CD4-positive, alpha-beta T cell (primary cell): ENCODE measurements around the gene LYPD6B. TPM values are rescaled to one million over a fixed set of nuclear protein-coding genes. Genes with fewer than 3 reads are reported as not detected.

Experiments used
- ATAC-seq: fragments of 200-7000 bp; cut with Tn5 transposase; one replicate; pipeline ENCODE4 v1.10.0; 2022; ENCODE audit warnings: mild to moderate bottlenecking; ENCODE audit not compliant: poor library complexity
- CTCF ChIA-PET: fragments of 350-600 bp; sonication (Branson Sonifier 250); formaldehyde crosslinking; loops from one replicate; lab custom pipeline; 2021; ENCODE audit warnings: antibody characterized with exemption, inconsistent platforms; lab: Charles Lee
- POLR2A ChIA-PET: fragments of 350-600 bp; sonication (Branson Sonifier 250); formaldehyde crosslinking; loops from one replicate; lab custom pipeline; 2021; ENCODE audit warnings: antibody characterized with exemption, inconsistent platforms; lab: Charles Lee
- DNase-seq, 14 experiments: peaks; one replicate each; pipeline ENCODE4 v3.0.0-alpha.2; 2013 to 2020; ENCODE audit warnings: mixed read lengths in 2 of 14
- H3K27ac ChIP-seq, 2 donors: one replicate each; pipeline versions ENCODE4 v1.5.1 to v1.7.0; 2013; ENCODE audit warnings: low read length in 2 of 2, low read depth in 1 of 2, mild to moderate bottlenecking in 1 of 2
- H3K27me3 ChIP-seq, 2 experiments: 1 replicate in 1 of 2; 2 replicates in 1 of 2; pipeline versions ENCODE4 v1.6.1 to v1.7.0; 2013; ENCODE audit warnings: low read length in 2 of 2, control low read depth in 1 of 2, mild to moderate bottlenecking in 1 of 2, moderate library complexity in 1 of 2; ENCODE audit not compliant: insufficient read depth in 2 of 2, control insufficient read depth in 1 of 2
- H3K36me3 ChIP-seq: one replicate; pipeline ENCODE4 v1.6.1; 2013; ENCODE audit warnings: low read length, control low read depth; ENCODE audit not compliant: insufficient read depth
- H3K4me1 ChIP-seq: one replicate; pipeline ENCODE4 v1.6.1; 2013; ENCODE audit warnings: low read length, control low read depth; ENCODE audit not compliant: insufficient read depth
- H3K4me3 ChIP-seq: one replicate; pipeline ENCODE4 v1.5.1; 2013; ENCODE audit warnings: mild to moderate bottlenecking, low read length, moderate library complexity
- H3K9me3 ChIP-seq, 2 experiments: 1 replicate in 1 of 2; 2 replicates in 1 of 2; pipeline versions ENCODE4 v1.6.1 to v1.7.0; 2013; ENCODE audit warnings: low read length in 2 of 2, mild to moderate bottlenecking in 2 of 2, control low read depth in 1 of 2, moderate library complexity in 1 of 2; ENCODE audit not compliant: control insufficient read depth in 1 of 2, insufficient read depth in 1 of 2
- H3K27ac Mint-ChIP-seq: one replicate; pipeline ENCODE4 v1.8.0; 2020; ENCODE audit warnings: mixed read lengths
- H3K27me3 Mint-ChIP-seq: one replicate; pipeline ENCODE4 v1.8.0; 2021; ENCODE audit warnings: mixed read lengths
- H3K36me3 Mint-ChIP-seq: one replicate; pipeline ENCODE4 v1.8.0; 2021; ENCODE audit warnings: low read depth, mixed read lengths
- H3K4me1 Mint-ChIP-seq: one replicate; pipeline ENCODE4 v1.8.0; 2021; ENCODE audit warnings: low read depth, mixed read lengths
- H3K4me3 Mint-ChIP-seq: one replicate; pipeline ENCODE4 v1.8.0; 2020; ENCODE audit warnings: mild to moderate bottlenecking, mixed read lengths
- H3K9me3 Mint-ChIP-seq: one replicate; pipeline ENCODE4 v1.8.0; 2020; ENCODE audit warnings: mixed read lengths
- CTCF ChIP-seq: fragments of 200-600 bp; IDR thresholded peaks from one replicate; pipeline ENCODE4 v1.8.0; 2022; ENCODE audit warnings: antibody characterized with exemption, mild to moderate bottlenecking
- intact Hi-C, 2 experiments: fragments of 100-400 bp; cut with DNase I in 1 of 2; cut with micrococcal nuclease in 1 of 2; formaldehyde crosslinking; loops; one replicate each; pipeline versions ENCODE4 v1.15.1 to v1.9.0; 2023 to 2025; cut with DNase I, micrococcal nuclease
- total RNA-seq, 174 experiments: library from RNA in 2 of 174; stranded (reverse) in 2 of 174; gene quantifications; one replicate each; pipeline ENCODE4 v1.2.3 and lab custom pipeline; 2021 to 2026

The LYPD6B gene
- total RNA-seq, 2 experiments from 2014 or later = not detected

- no peak for DNase-seq
- Mint-ChIP-seq H3K4me1 (no peaks in the 10 kb centered on the region), H3K27ac (no peak overlapping the region), H3K27me3 (peaks cover 21% of the 10 kb centered on the region), H3K4me3 (no peak overlapping the region), H3K9me3 (no peaks in the 10 kb centered on the region), H3K36me3 (no peaks in the 10 kb centered on the region)
- Histone ChIP-seq H3K36me3 (no peaks in the 10 kb centered on the region), H3K27me3 (no peaks in the 10 kb centered on the region), H3K27ac (no peak overlapping the region), H3K4me3 (no peak overlapping the region), H3K9me3 (no peaks in the 10 kb centered on the region), H3K4me1 (no peaks in the 10 kb centered on the region)
- no peak for TF ChIP-seq CTCF
- ATAC-seq = no peak
- POLR2A ChIA-PET = no interaction called here
- intact Hi-C loops = no loop called here
- CTCF ChIA-PET = no interaction called here
These were observed 108.4 kb downstream of the LYPD6B start for GRCh38 chr2:149146876-149147275.

DNA sequence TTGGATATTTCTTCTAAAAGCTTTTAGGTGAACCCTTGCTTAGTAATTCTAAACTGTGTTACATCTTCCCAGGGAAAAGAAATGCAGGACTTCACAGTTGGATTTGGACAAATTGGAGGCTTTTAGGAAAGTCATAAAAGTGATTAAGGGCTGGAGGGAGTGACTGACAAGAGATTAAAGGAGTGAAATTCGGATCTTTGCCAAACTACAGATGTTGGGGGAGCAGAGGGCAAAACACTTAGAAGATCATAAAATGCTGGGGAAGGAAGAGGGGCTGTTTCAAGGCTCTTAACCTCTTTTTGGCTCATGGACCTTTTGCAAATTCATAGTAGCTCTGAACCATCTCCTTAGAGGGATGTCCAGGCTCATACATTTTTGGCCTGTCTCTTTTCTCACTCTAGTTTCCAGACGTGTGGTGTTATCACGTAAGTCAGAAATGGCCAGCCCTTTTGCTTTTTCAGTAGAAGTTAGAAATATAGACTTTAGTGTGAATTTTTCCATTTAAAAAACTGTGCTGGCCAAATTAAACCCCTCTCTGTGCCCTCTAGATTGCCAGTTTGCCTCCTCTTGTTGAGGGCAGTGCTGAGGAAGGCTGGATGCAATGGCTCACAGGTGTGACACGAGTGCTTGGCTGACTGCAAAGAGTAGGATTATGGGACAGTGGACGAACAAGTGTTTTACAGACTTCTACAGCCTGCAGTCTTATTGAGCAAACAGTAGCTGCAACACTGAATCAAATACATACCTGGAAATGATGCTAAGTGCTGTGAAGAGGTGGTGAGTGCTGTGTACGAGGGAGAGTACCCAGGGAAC lies 109.9 kb downstream of the LYPD6B start:
- Histone ChIP-seq H3K4me1 (no peaks in the 10 kb centered on the region), H3K4me3 (no peak overlapping the region), H3K36me3 (no peaks in the 10 kb centered on the region), H3K27ac (no peak overlapping the region), H3K27me3 (no peaks in the 10 kb centered on the region), H3K9me3 (no peaks in the 10 kb centered on the region)
- POLR2A ChIA-PET = no interaction called here
- Mint-ChIP-seq H3K27me3 (peaks cover 28% of the 10 kb centered on the region), H3K4me3 (no peak overlapping the region), H3K27ac (no peak overlapping the region), H3K36me3 (no peaks in the 10 kb centered on the region), H3K9me3 (no peaks in the 10 kb centered on the region), H3K4me1 (no peaks in the 10 kb centered on the region)
- CTCF ChIA-PET = no interaction called here
- ATAC-seq = no peak
- intact Hi-C loops = no loop called here
- TF ChIP-seq CTCF = no peak
- no peak for DNase-seq

DNA sequence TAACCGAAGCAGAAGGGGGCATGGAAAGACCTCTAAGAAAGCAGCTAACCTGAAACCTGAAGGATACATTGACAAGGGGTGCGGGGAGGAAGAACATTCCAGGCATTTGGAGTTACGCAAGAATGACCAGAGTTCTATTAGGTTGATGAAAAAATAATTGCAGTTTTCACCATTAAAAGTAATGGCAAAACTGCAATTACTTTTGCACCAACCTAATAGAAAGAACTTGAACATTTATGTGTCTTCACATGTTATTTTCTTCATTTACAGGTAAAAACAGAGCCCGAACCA lies 110.5 kb downstream of the LYPD6B start:
- Histone ChIP-seq H3K9me3 (no peaks in the 10 kb centered on the region), H3K27ac (no peak overlapping the region), H3K27me3 (no peaks in the 10 kb centered on the region), H3K4me1 (no peaks in the 10 kb centered on the region), H3K4me3 (no peak overlapping the region), H3K36me3 (no peaks in the 10 kb centered on the region)
- Mint-ChIP-seq H3K27ac (no peak overlapping the region), H3K4me3 (no peak overlapping the region), H3K9me3 (no peaks in the 10 kb centered on the region), H3K36me3 (no peaks in the 10 kb centered on the region), H3K27me3 (peaks cover 30% of the 10 kb centered on the region), H3K4me1 (no peaks in the 10 kb centered on the region)
- POLR2A ChIA-PET = no interaction called here
- CTCF ChIA-PET = no interaction called here
- ATAC-seq = no peak
- intact Hi-C loops = no loop called here
- DNase-seq = no peak
- no peak for TF ChIP-seq CTCF
